ENCODE results near the gene DMRTA2. TPM values are rescaled to one million over a fixed set of nuclear protein-coding genes. Genes with fewer than 3 reads are reported as not detected.

DMRTA2 gene
- total and polyA plus RNA-seq, 9 of the 15 experiments (the other 6 are each of a cell fraction or from before 2014, with no cell fraction given) = not detected

DNA sequence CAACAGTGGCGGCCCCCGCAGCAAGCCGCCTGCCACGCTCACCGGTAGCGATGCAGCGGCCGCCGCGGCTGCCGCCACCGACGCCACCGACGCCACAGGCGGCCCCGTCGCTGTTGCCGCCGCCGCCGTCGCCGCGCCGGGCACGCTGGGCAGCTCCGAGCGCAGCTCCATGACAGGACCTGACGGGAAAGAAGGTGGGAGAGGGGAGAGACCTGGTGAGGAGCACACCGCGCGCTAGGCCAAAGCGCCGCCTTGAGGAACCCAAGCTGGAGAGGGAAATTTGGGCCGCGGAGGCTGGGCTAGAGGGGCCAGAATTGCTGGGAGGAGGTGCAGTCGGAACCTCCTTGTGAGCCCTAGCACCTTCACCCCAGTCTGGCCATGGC lies 1.9 kb downstream of the DMRTA2 start (continued):
- no peak for TF ChIP-seq ETV6 (IDR thresholded peaks at IDR 0.05; ENCODE audit: borderline replicate concordance in 1 of 2, low read depth in 2 of 2, low read length in 1 of 2)
- no peak for TF ChIP-seq ETV6 (CRISPR knock-in tag; IDR thresholded peaks at IDR 0.05; ENCODE audit: borderline replicate concordance)
- no peak for TF ChIP-seq TAF7 (tag; IDR thresholded peaks at IDR 0.05)
- TF ChIP-seq ARNT (IDR thresholded peaks at IDR 0.05) = no peak
- TF ChIP-seq MCM5 (IDR thresholded peaks at IDR 0.05; ENCODE audit: low read depth) = no peak
- no peak for TF ChIP-seq BRF1 (IDR thresholded peaks at IDR 0.05; ENCODE audit: borderline replicate concordance, extremely low read depth, insufficient read length)
- TF ChIP-seq SOX6 (IDR thresholded peaks at IDR 0.05) = no peak
- TF ChIP-seq, protein P1, sequence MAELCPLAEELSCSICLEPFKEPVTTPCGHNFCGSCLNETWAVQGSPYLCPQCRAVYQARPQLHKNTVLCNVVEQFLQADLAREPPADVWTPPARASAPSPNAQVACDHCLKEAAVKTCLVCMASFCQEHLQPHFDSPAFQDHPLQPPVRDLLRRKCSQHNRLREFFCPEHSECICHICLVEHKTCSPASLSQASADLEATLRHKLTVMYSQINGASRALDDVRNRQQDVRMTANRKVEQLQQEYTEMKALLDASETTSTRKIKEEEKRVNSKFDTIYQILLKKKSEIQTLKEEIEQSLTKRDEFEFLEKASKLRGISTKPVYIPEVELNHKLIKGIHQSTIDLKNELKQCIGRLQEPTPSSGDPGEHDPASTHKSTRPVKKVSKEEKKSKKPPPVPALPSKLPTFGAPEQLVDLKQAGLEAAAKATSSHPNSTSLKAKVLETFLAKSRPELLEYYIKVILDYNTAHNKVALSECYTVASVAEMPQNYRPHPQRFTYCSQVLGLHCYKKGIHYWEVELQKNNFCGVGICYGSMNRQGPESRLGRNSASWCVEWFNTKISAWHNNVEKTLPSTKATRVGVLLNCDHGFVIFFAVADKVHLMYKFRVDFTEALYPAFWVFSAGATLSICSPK (IDR thresholded peaks at IDR 0.05; ENCODE audit: borderline replicate concordance) = no peak
- TF ChIP-seq, protein P2, sequence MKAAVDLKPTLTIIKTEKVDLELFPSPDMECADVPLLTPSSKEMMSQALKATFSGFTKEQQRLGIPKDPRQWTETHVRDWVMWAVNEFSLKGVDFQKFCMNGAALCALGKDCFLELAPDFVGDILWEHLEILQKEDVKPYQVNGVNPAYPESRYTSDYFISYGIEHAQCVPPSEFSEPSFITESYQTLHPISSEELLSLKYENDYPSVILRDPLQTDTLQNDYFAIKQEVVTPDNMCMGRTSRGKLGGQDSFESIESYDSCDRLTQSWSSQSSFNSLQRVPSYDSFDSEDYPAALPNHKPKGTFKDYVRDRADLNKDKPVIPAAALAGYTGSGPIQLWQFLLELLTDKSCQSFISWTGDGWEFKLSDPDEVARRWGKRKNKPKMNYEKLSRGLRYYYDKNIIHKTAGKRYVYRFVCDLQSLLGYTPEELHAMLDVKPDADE (conservative IDR thresholded peaks at IDR 0.05; ENCODE audit: control insufficient read depth, low read depth, low read length) = no peak
